Thymus (tissue), 11 donors: ENCODE measurements around the gene SELENOH. TPM values are rescaled to one million over a fixed set of nuclear protein-coding genes. Genes with fewer than 3 reads are reported as not detected.

ENCODE experiments used
- DNase-seq, 9 donors: peaks; one replicate each; pipeline ENCODE4 v3.0.0-alpha.2; 2013; ENCODE audit warnings: low spot score in 9 of 9, low read depth in 6 of 9, missing footprints in 1 of 9
- H3K27ac ChIP-seq, 2 donors: one replicate each; pipeline ENCODE4 v1.5.1; 2013; ENCODE audit warnings: control low read depth in 1 of 2, low read depth in 1 of 2, low read length in 1 of 2, mild to moderate bottlenecking in 1 of 2, moderate library complexity in 1 of 2
- H3K27me3 ChIP-seq, 2 donors: one replicate each; pipeline ENCODE4 v1.5.1; 2013; ENCODE audit warnings: low read length in 1 of 2; ENCODE audit not compliant: control insufficient read depth in 2 of 2, insufficient read depth in 1 of 2
- H3K36me3 ChIP-seq, 2 donors: one replicate each; pipeline ENCODE4 v1.5.1; 2013; ENCODE audit warnings: low read length in 1 of 2, mild to moderate bottlenecking in 1 of 2, moderate library complexity in 1 of 2; ENCODE audit not compliant: control insufficient read depth in 2 of 2, insufficient read depth in 2 of 2
- H3K4me1 ChIP-seq, 2 donors: one replicate each; pipeline ENCODE4 v1.5.1; 2013; ENCODE audit warnings: low read length in 2 of 2; ENCODE audit not compliant: control insufficient read depth in 2 of 2, insufficient read depth in 2 of 2
- H3K4me3 ChIP-seq, 2 donors: one replicate each; pipeline ENCODE4 v1.5.1; 2013; ENCODE audit warnings: low read length in 2 of 2, control low read depth in 1 of 2, mild to moderate bottlenecking in 1 of 2
- H3K9me3 ChIP-seq, 2 donors: one replicate each; pipeline ENCODE4 v1.5.1; 2013; ENCODE audit warnings: low read length in 1 of 2, mild to moderate bottlenecking in 1 of 2; ENCODE audit not compliant: control insufficient read depth in 2 of 2, insufficient read depth in 1 of 2
- WGBS: extraction: QIAGEN DNeasy Blood & Tissue Kit; methylation state at CpG from one replicate; pipeline ENCODE4 v1.1.7; 2013; 5-methylcytosine and 5-hydroxymethylcytosine counted together
- polyA plus RNA-seq: library from polyadenylated mRNA; stranded (reverse); fragments of 200-250 nt; gene quantifications from one replicate; pipeline ENCODE4 v1.2.3, GENCODE V29; 2013
- total RNA-seq: library from RNA; stranded (reverse); fragments of 120-200 nt; gene quantifications from one replicate; pipeline ENCODE4 v1.2.4, GENCODE V29; 2013
- donor health status: healthy.

The SELENOH gene
- total and polyA plus RNA-seq, 2 donors, result 198 to 206 TPM

- no peak for DNase-seq
- 98% methylated on average over 3 of the region's 3 CpGs for WGBS
- Histone ChIP-seq H3K4me1 (peaks cover 0 to 3% of the 10 kb centered on the region in 2 donors), H3K27ac (no peak overlapping the region), H3K36me3 (no peaks in the 10 kb centered on the region), H3K27me3 (no peaks in the 10 kb centered on the region), H3K9me3 (no peaks in the 10 kb centered on the region), H3K4me3 (no peak overlapping the region)
Measured at GRCh38 chr11:57758174-57758573, 16.9 kb downstream of the SELENOH start.

- Histone ChIP-seq H3K4me3 (peak within 1 kb of the TSS; percentile 37 to 45), H3K27me3 (no peaks in the 10 kb centered on the region), H3K27ac (peak within 1 kb of the TSS; percentile 82 to 85), H3K9me3 (no peaks in the 10 kb centered on the region), H3K4me1 (peaks cover 3 to 8% of the 10 kb centered on the region in 2 donors), H3K36me3 (no peaks in the 10 kb centered on the region)
- 16% methylated on average over 13 of the region's 13 CpGs for WGBS
- DNase-seq, result peak in 4 of 9 donors; percentile 13 to 64 (median 30)
Measured at GRCh38 chr11:57761301-57762234, 20.3 kb downstream of the SELENOH start, which contains the start of gene CTNND1. Gene CTNND1 (plus strand): TSS chr11:57761802. CDS start chr11:57791479, 29,677 bp downstream.

DNA sequence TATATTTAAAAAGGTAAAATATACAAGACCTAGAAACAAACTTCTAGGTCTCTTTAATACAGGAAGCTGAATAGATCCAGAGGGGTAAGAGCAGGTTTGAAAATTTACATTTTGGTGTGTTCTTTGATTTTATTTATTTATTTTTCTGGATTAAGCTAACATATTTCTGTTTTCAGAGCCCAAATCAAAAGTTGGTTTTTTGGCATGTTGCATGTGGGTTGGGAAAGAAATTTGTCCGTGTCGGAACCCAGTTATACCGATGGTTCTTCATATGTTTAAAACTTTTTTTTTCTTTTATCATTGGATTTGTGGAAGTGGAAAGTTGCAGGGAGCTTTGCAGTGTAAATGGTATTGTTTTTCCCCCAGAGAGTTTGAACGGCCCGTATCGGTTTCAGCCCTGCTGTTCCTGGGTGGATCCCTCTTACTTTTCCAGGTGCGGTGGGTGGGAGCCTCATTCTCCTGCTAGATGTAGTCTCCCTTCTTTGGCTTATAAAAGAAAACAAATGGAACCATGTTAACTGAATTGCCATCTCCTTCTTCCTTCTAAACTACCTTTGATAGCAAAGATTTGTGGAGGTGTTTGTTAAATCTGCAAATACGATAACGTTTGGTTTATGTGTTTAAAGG lies 21.1 kb downstream of the SELENOH start:
- Histone ChIP-seq H3K9me3 (no peaks in the 10 kb centered on the region), H3K27ac (peak overlapping the region; percentile 3 to 85)

GRCh38 chr11:57763568-57763967 lies 22.3 kb downstream of the SELENOH start:
- 69% methylated on average over 1 of the region's 1 CpG for WGBS
- H3K27ac ChIP-seq, result peak overlapping the region in 1 of 2 donors; percentile 1
- no peaks in the 10 kb centered on the region for H3K36me3 ChIP-seq
- H3K4me1 ChIP-seq, result peaks cover 3 to 8% of the 10 kb centered on the region in 2 donors
- H3K4me3 ChIP-seq, result peak overlapping the region; percentile 12 to 45
- DNase-seq, result no peak
- no peaks in the 10 kb centered on the region for H3K9me3 ChIP-seq
- no peaks in the 10 kb centered on the region for H3K27me3 ChIP-seq

More for the DNA sequence above, 21.1 kb downstream of the SELENOH start:
- no peak for DNase-seq
- H3K4me1 ChIP-seq, result peaks cover 3 to 8% of the 10 kb centered on the region in 2 donors
- H3K4me3 ChIP-seq, result peak overlapping the region; percentile 37 to 45
- H3K36me3 ChIP-seq, result no peaks in the 10 kb centered on the region
- WGBS, result 3% methylated on average over 9 of the region's 9 CpGs
- H3K27me3 ChIP-seq, result no peaks in the 10 kb centered on the region

- Histone ChIP-seq H3K27ac (no peak overlapping the region), H3K36me3 (no peaks in the 10 kb centered on the region), H3K9me3 (no peaks in the 10 kb centered on the region), H3K27me3 (no peaks in the 10 kb centered on the region), H3K4me3 (no peak overlapping the region), H3K4me1 (peaks cover 3 to 8% of the 10 kb centered on the region in 2 donors)
- WGBS, result 91% methylated on average over 4 of the region's 4 CpGs
- no peak for DNase-seq
Measured at GRCh38 chr11:57764021-57764420, 22.7 kb downstream of the SELENOH start.

GRCh38 chr11:57764566-57764965 lies 23.3 kb downstream of the SELENOH start:
- H3K27me3 ChIP-seq, result no peaks in the 10 kb centered on the region
- no peak for DNase-seq
- no peaks in the 10 kb centered on the region for H3K9me3 ChIP-seq
- WGBS, result 88% methylated on average over 2 of the region's 2 CpGs
- H3K4me1 ChIP-seq, result peaks cover 3 to 8% of the 10 kb centered on the region in 2 donors
- no peak overlapping the region for H3K4me3 ChIP-seq
- no peaks in the 10 kb centered on the region for H3K36me3 ChIP-seq
- H3K27ac ChIP-seq, result peak overlapping the region in 1 of 2 donors; percentile 33

- peaks cover 3 to 8% of the 10 kb centered on the region in 2 donors for H3K4me1 ChIP-seq
- no peak overlapping the region for H3K27ac ChIP-seq
- H3K4me3 ChIP-seq, result no peak overlapping the region
- H3K27me3 ChIP-seq, result no peaks in the 10 kb centered on the region
- WGBS, result 90% methylated on average over 2 of the region's 2 CpGs
- DNase-seq, result no peak
- no peaks in the 10 kb centered on the region for H3K36me3 ChIP-seq
- H3K9me3 ChIP-seq, result no peaks in the 10 kb centered on the region
Measured at GRCh38 chr11:57764972-57765371, 23.7 kb downstream of the SELENOH start.

GRCh38 chr11:57770793-57771192 lies 29.5 kb downstream of the SELENOH start:
- H3K27me3 ChIP-seq, result no peaks in the 10 kb centered on the region
- no peak for DNase-seq
- H3K9me3 ChIP-seq, result no peaks in the 10 kb centered on the region
- no peak overlapping the region for H3K27ac ChIP-seq
- H3K4me1 ChIP-seq, result peaks cover 0 to under 1% of the 10 kb centered on the region in 2 donors
- no peak overlapping the region for H3K4me3 ChIP-seq
- 26% methylated on average over 1 of the region's 1 CpG for WGBS
- H3K36me3 ChIP-seq, result no peaks in the 10 kb centered on the region

- Histone ChIP-seq H3K27ac (no peak overlapping the region), H3K36me3 (no peaks in the 10 kb centered on the region), H3K4me3 (no peak overlapping the region), H3K9me3 (no peaks in the 10 kb centered on the region), H3K4me1 (peaks cover 0 to 5% of the 10 kb centered on the region in 2 donors), H3K27me3 (no peaks in the 10 kb centered on the region)
- no peak for DNase-seq
- 98% methylated on average over 3 of the region's 3 CpGs for WGBS
Measured at GRCh38 chr11:57771365-57771764, 30.1 kb downstream of the SELENOH start.
